Lower leg skin (tissue), 4 donors: Measurements from ENCODE around the gene ZNF280A. TPM values are rescaled to one million over a fixed set of nuclear protein-coding genes. Genes with fewer than 3 reads are reported as not detected.
"Not testable (repeated sequence)": the region's sequence is repeated elsewhere in the genome, so short reads cannot be mapped to it uniquely, and the experiment has no call there.

Source experiments
- DNase-seq, 2 donors: peaks; one replicate each; pipeline ENCODE4 v3.0.0-alpha.2; 2019; ENCODE audit warnings: low spot score in 2 of 2
- H3K4me3 ChIP-seq: fragments of 200-600 bp; sonication (generic); 2 replicates; pipeline ENCODE4 v1.5.1; 2017; ENCODE audit warnings: mild to moderate bottlenecking, low read depth; ENCODE audit not compliant: poor library complexity, severe bottlenecking
- POLR2A ChIP-seq, 2 donors: fragments of 450-650 bp; IDR thresholded peaks; one replicate each; pipeline ENCODE4 v1.6.1; 2016 to 2017; ENCODE audit warnings: antibody characterized with exemption in 2 of 2, mild to moderate bottlenecking in 1 of 2, moderate library complexity in 1 of 2
- WGBS, 2 donors: methylation state at CpG; one replicate each; pipeline ENCODE4 v1.1.5; 2018; 5-methylcytosine and 5-hydroxymethylcytosine counted together
- intact Hi-C: fragments of 100-400 bp; cut with DNase I; formaldehyde crosslinking; loops from one replicate; pipeline ENCODE4 v1.15.0; 2023; ENCODE audit warnings: low total_unique reads
- total RNA-seq, 4 donors: library from RNA; depleted of rRNA; stranded (reverse); fragments of >200 nt; gene quantifications; one replicate each; pipeline ENCODE4 v1.1.0, GENCODE V29; 2016
- TF ChIP-seq, protein P1 (sequence below), 3 donors: fragments of 450-650 bp; IDR thresholded peaks; one replicate each; pipeline ENCODE4 v1.5.1; 2016; ENCODE audit warnings: antibody characterized with exemption in 3 of 3, mild to moderate bottlenecking in 3 of 3, moderate library complexity in 2 of 3

The ZNF280A gene
- total RNA-seq, 4 donors from 2014 or later: 0.32 TPM; not detected in 3

- intact Hi-C loops: no loop called here
- DNase-seq: no peak
- no peak overlapping the region for H3K4me3 ChIP-seq
- WGBS, 2 donors: 45 to 50% methylated on average over 1 of the region's 1 CpG
- TF ChIP-seq, protein P1, sequence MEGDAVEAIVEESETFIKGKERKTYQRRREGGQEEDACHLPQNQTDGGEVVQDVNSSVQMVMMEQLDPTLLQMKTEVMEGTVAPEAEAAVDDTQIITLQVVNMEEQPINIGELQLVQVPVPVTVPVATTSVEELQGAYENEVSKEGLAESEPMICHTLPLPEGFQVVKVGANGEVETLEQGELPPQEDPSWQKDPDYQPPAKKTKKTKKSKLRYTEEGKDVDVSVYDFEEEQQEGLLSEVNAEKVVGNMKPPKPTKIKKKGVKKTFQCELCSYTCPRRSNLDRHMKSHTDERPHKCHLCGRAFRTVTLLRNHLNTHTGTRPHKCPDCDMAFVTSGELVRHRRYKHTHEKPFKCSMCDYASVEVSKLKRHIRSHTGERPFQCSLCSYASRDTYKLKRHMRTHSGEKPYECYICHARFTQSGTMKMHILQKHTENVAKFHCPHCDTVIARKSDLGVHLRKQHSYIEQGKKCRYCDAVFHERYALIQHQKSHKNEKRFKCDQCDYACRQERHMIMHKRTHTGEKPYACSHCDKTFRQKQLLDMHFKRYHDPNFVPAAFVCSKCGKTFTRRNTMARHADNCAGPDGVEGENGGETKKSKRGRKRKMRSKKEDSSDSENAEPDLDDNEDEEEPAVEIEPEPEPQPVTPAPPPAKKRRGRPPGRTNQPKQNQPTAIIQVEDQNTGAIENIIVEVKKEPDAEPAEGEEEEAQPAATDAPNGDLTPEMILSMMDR (IDR thresholded peaks at IDR 0.05): no peak
- TF ChIP-seq POLR2A (IDR thresholded peaks at IDR 0.05): no peak
Measured at GRCh38 chr22:22536916-22537315, 16.8 kb upstream of the ZNF280A start.

- TF ChIP-seq, protein P1 (IDR thresholded peaks at IDR 0.05): no peak
- TF ChIP-seq POLR2A (IDR thresholded peaks at IDR 0.05): no peak
- no peak for DNase-seq
- 79 to 91% methylated on average over 6 of the region's 6 CpGs for WGBS, 2 donors
Measured at GRCh38 chr22:22536515-22536914, 16.4 kb upstream of the ZNF280A start.

DNA sequence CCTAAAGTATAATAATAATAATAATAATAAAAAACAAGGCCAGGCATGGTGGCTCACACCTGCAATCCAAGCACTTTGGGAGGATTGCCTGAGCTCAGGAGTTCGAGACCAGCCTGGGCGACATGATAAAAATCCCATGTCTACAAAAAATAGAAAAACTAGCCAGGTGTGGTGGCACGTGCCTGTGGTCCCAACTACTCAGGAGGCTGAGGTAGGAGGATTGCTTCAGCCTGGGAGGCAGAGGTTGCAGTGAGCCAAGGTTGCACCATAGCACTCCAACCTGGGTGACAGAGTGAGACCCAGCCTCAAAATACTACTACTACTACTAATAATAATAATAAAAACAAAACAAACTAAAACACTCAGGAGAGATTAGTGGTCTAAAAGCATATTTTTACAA lies 15.6 kb upstream of the ZNF280A start:
- H3K4me3 ChIP-seq: no peak overlapping the region
- no peak for DNase-seq
- intact Hi-C loops: no loop called here
- 79 to 84% methylated on average over 3 of the region's 3 CpGs for WGBS, 2 donors
- no peak for TF ChIP-seq POLR2A (IDR thresholded peaks at IDR 0.05)

More at GRCh38 chr22:22536515-22536914, 16.4 kb upstream of the ZNF280A start:
- no peak overlapping the region for H3K4me3 ChIP-seq
- intact Hi-C loops: no loop called here

DNA sequence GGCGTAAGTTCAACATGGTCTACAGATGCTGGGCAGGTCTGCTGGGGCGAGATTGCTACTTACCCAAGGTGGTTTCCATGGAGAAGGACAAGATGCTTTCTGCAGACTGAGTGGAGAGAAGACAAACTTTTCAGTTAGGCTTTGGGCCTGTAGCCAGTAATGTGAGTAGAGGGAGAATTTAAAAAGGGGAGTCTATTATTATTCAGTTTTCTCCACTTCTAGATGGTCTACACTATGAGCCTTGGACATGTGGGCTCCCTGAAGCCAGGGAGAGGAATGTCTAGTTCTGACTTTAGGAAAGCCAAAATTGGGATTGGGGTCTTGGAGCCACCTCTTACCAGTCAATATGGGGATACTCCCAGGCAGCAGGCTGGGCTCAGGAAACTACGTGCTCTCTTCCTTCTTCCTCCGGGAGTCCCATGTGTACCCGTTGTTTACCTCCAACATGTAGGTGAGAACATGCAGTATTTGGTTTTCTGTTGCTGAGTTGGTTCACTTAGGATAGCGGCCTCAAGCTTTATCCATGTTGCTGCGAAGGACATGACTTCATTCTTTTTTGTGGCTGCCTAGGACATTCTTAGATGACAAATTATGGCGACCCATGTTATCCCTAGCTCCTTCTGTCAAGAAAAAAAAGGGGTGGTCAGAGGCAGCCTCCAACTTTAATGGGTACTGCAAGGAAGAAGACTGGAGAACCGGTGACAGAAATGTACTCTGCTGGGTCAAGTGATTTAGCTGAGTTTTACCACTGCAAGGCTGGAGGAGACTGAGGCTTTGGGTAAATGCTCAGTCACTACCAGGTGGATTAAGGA lies 14.7 kb upstream of the ZNF280A start:
- H3K4me3 ChIP-seq: no peak overlapping the region
- 87 to 88% methylated on average over 9 of the region's 9 CpGs for WGBS, 2 donors
- intact Hi-C loops: no loop called here

DNA sequence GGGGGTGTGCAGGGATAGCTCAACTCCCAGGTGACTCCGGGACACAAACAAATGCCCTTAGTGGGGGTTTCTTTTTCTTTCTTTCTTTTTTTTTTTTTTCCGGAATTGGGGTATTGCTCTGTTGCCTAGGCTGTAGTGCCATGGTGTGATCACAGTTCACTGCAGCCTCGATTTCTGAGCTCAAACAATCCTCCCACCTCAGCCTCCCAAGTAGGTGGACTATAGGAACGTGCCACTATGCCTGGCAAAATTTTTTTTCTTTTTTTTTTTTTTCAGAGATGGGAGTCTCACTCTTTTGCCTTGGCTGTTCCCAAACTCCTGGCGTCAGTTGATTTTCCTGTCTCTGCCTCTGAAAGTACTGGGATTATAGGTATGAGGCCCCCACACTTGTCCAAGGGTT lies 13.8 kb upstream of the ZNF280A start:
- DNase-seq: no peak
- TF ChIP-seq POLR2A (IDR thresholded peaks at IDR 0.05): no peak
- TF ChIP-seq, protein P1 (IDR thresholded peaks at IDR 0.05): no peak
- no peak overlapping the region for H3K4me3 ChIP-seq
- intact Hi-C loops: no loop called here
- WGBS, 2 donors: 67 to 79% methylated on average over 5 of the region's 5 CpGs

More for the DNA sequence above, 14.7 kb upstream of the ZNF280A start:
- DNase-seq: no peak
- TF ChIP-seq, protein P1 (IDR thresholded peaks at IDR 0.05): no peak
- no peak for TF ChIP-seq POLR2A (IDR thresholded peaks at IDR 0.05)

GRCh38 chr22:22533417-22533816 lies 13.3 kb upstream of the ZNF280A start:
- intact Hi-C loops: no loop called here
- no peak overlapping the region for H3K4me3 ChIP-seq
- 87 to 92% methylated on average over 1 of the region's 1 CpG for WGBS, 2 donors
- DNase-seq: no peak
- no peak for TF ChIP-seq POLR2A (IDR thresholded peaks at IDR 0.05)
- TF ChIP-seq, protein P1 (IDR thresholded peaks at IDR 0.05): no peak

- WGBS, 2 donors: 85 to 90% methylated on average over 12 of the region's 12 CpGs
- DNase-seq, H3K4me3 ChIP-seq, intact Hi-C loops: not testable (repeated sequence)
Measured at GRCh38 chr22:22532547-22533071, 12.5 kb upstream of the ZNF280A start.
